Spleen (tissue), 7 donors: Measurements from ENCODE around the gene OR10Z1.

Experiments used
- CTCF ChIP-seq, 11 experiments: fragments of 200-600 bp in 7 of 11; fragments of 450-650 bp in 4 of 11; sonication (generic) in 4 of 11; IDR thresholded peaks in 8 of 11; conservative IDR thresholded peaks in 3 of 11; 1 replicate in 7 of 11; 2 replicates in 4 of 11; pipeline versions ENCODE4 v1.4.0 to v1.8.0; 2016 to 2021; ENCODE audit warnings: antibody characterized with exemption in 11 of 11, inconsistent platforms in 4 of 11, mild to moderate bottlenecking in 1 of 11
- POLR2A ChIP-seq, 3 donors: fragments of 450-650 bp; IDR thresholded peaks; one replicate each; pipeline ENCODE4 v1.5.1; 2017; ENCODE audit warnings: antibody characterized with exemption in 3 of 3, mild to moderate bottlenecking in 1 of 3
- POLR2AphosphoS5 ChIP-seq, 3 donors: sonication (generic); formaldehyde crosslinking; IDR thresholded peaks; one replicate each; pipeline ENCODE4 v1.5.1; 2017; ENCODE audit warnings: antibody characterized with exemption in 3 of 3
- donor health status: DM: no; HTN: no; CAD: no; lungs with moderate emphysema.
- donor health status: DM: no; HTN: no; CAD: no.
- donor health status: DM: no; HTN: no; CAD: no.

GRCh38 chr1:158646465-158646864, 41.4 kb downstream of the OR10Z1 start:
- TF ChIP-seq CTCF (IDR thresholded peaks at IDR 0.05 in 8 of 11, conservative IDR thresholded peaks at IDR 0.05 in 3 of 11): no peak
- TF ChIP-seq POLR2A (IDR thresholded peaks at IDR 0.05): no peak
- TF ChIP-seq POLR2AphosphoS5 (IDR thresholded peaks at IDR 0.05): no peak
